H9 (cell line): ENCODE results near the gene NBL1. TPM values are rescaled to one million over a fixed set of nuclear protein-coding genes. Genes with fewer than 3 reads are reported as not detected.

Experiments used
- DNase-seq: peaks from one replicate; pipeline ENCODE4 v3.0.0-alpha.2; 2017
- H2AFZ ChIP-seq: one replicate; pipeline ENCODE4 v1.6.1; 2013; ENCODE audit warnings: mild to moderate bottlenecking, low read length, control low read depth, moderate library complexity
- H2AK5ac ChIP-seq: 2 replicates; pipeline ENCODE4 v1.6.1; 2013; ENCODE audit warnings: low read length, control low read depth, mixed read lengths; ENCODE audit not compliant: insufficient read length
- H2BK120ac ChIP-seq: one replicate; pipeline ENCODE4 v1.6.1; 2013; ENCODE audit warnings: low read depth, mild to moderate bottlenecking, low read length, control low read depth, inconsistent platforms; ENCODE audit not compliant: poor library complexity, severe bottlenecking
- H2BK12ac ChIP-seq: 2 replicates; pipeline ENCODE4 v1.6.1; 2013; ENCODE audit warnings: low read length, control low read depth, mixed read lengths, low read depth; ENCODE audit not compliant: insufficient read length
- H2BK15ac ChIP-seq: 2 replicates; pipeline ENCODE4 v1.6.1; 2013; ENCODE audit warnings: low read depth, low read length, control low read depth
- H2BK20ac ChIP-seq: one replicate; pipeline ENCODE4 v1.6.1; 2013; ENCODE audit warnings: low read depth, mild to moderate bottlenecking, low read length, control low read depth, inconsistent platforms; ENCODE audit not compliant: poor library complexity, severe bottlenecking
- H2BK5ac ChIP-seq: 2 replicates; pipeline ENCODE4 v1.6.1; 2013; ENCODE audit warnings: low read length, control low read depth, mixed read lengths; ENCODE audit not compliant: insufficient read length
- H3K14ac ChIP-seq: 2 replicates; pipeline ENCODE4 v1.6.1; 2013; ENCODE audit warnings: low read length, control low read depth; ENCODE audit not compliant: insufficient read depth
- H3K18ac ChIP-seq: 2 replicates; pipeline ENCODE4 v1.6.1; 2013; ENCODE audit warnings: low read depth, mild to moderate bottlenecking, mixed read lengths, low read length, control low read depth; ENCODE audit not compliant: insufficient read length
- H3K23ac ChIP-seq: 2 replicates; pipeline ENCODE4 v1.6.1; 2013; ENCODE audit warnings: low read length, control low read depth, mixed read lengths, low read depth; ENCODE audit not compliant: insufficient read length
- H3K23me2 ChIP-seq: 2 replicates; pipeline ENCODE4 v1.6.1; 2013; ENCODE audit warnings: low read depth, mild to moderate bottlenecking, mixed read lengths, low read length, control low read depth; ENCODE audit not compliant: insufficient read length, poor library complexity, severe bottlenecking
- H3K27ac ChIP-seq: 2 replicates; pipeline ENCODE4 v1.5.1; 2013; ENCODE audit warnings: low read length, control low read depth, mixed read lengths, low read depth; ENCODE audit not compliant: insufficient read length
- H3K27me3 ChIP-seq: 2 replicates; pipeline ENCODE4 v1.6.1; 2013; ENCODE audit warnings: low read length, control low read depth, inconsistent platforms; ENCODE audit not compliant: insufficient read depth
- H3K4ac ChIP-seq: 2 replicates; pipeline ENCODE4 v1.6.1; 2013; ENCODE audit warnings: low read depth, mild to moderate bottlenecking, control low read depth, inconsistent platforms, low read length, moderate library complexity
- H3K4me1 ChIP-seq: 2 replicates; pipeline ENCODE4 v1.6.1; 2013; ENCODE audit warnings: low read length, control low read depth, inconsistent platforms; ENCODE audit not compliant: insufficient read depth
- H3K4me2 ChIP-seq: 2 replicates; pipeline ENCODE4 v1.6.1; 2013; ENCODE audit warnings: low read length, control low read depth, mixed read lengths; ENCODE audit not compliant: insufficient read length, insufficient read depth
- H3K56ac ChIP-seq: 2 replicates; pipeline ENCODE4 v1.6.1; 2013; ENCODE audit warnings: low read depth, mild to moderate bottlenecking, mixed read lengths, low read length, control low read depth; ENCODE audit not compliant: insufficient read length
- H3K79me1 ChIP-seq: 2 replicates; pipeline ENCODE4 v1.6.1; 2013; ENCODE audit warnings: low read depth, mild to moderate bottlenecking, moderate library complexity, low read length, control low read depth, inconsistent platforms; ENCODE audit not compliant: insufficient read depth, poor library complexity, severe bottlenecking
- H3K79me2 ChIP-seq: 2 replicates; pipeline ENCODE4 v1.6.1; 2013; ENCODE audit warnings: low read length, control low read depth, inconsistent platforms; ENCODE audit not compliant: insufficient read depth
- H3K9ac ChIP-seq: 2 replicates; pipeline ENCODE4 v1.6.1; 2013; ENCODE audit warnings: low read length, control low read depth, mixed read lengths; ENCODE audit not compliant: insufficient read length; ENCODE audit errors: extremely low read depth
- H3K9me3 ChIP-seq: one replicate; pipeline ENCODE4 v1.6.1; 2013; ENCODE audit warnings: low read depth, low read length, inconsistent platforms; ENCODE audit not compliant: control insufficient read depth
- H3T11ph ChIP-seq: one replicate; pipeline ENCODE4 v1.6.1; 2013; ENCODE audit warnings: mild to moderate bottlenecking, low read length, control low read depth, inconsistent platforms
- H4K20me1 ChIP-seq: one replicate; pipeline ENCODE4 v1.6.1; 2013; ENCODE audit not compliant: control insufficient read depth, insufficient read length, insufficient read depth
- H4K5ac ChIP-seq: 2 replicates; pipeline ENCODE4 v1.6.1; 2013; ENCODE audit warnings: low read depth, mild to moderate bottlenecking, mixed read lengths, low read length, control low read depth; ENCODE audit not compliant: insufficient read length
- H4K8ac ChIP-seq: replicated peaks from 2 replicates; pipeline ENCODE4 v1.6.1; 2013; ENCODE audit warnings: low read length, control low read depth, mixed read lengths, low read depth; ENCODE audit not compliant: insufficient read length
- H4K91ac ChIP-seq: 2 replicates; pipeline ENCODE4 v1.6.1; 2013; ENCODE audit warnings: low read depth, mild to moderate bottlenecking, moderate library complexity, mixed read lengths, low read length, control low read depth; ENCODE audit not compliant: insufficient read length
- H3K27ac Mint-ChIP-seq, 3 experiments: 2 replicates in 2 of 3; 3 replicates in 1 of 3; pipeline ENCODE4 v1.8.0; 2020 to 2021; ENCODE audit warnings: mixed read lengths in 3 of 3, mild to moderate bottlenecking in 1 of 3, moderate library complexity in 1 of 3
- H3K27me3 Mint-ChIP-seq: 2 replicates; pipeline ENCODE4 v1.8.0; 2021; ENCODE audit warnings: low read depth, mild to moderate bottlenecking, moderate library complexity, mixed read lengths
- H3K36me3 Mint-ChIP-seq, 3 experiments: 2 replicates in 2 of 3; 3 replicates in 1 of 3; pipeline ENCODE4 v1.8.0; 2020 to 2021; ENCODE audit warnings: low read depth in 3 of 3, mixed read lengths in 3 of 3; ENCODE audit not compliant: insufficient read depth in 1 of 3
- H3K4me1 Mint-ChIP-seq, 2 experiments: 2 replicates each; pipeline ENCODE4 v1.8.0; 2020; ENCODE audit warnings: mixed read lengths in 2 of 2
- H3K4me3 Mint-ChIP-seq, 2 experiments: 2 replicates in 1 of 2; 3 replicates in 1 of 2; pipeline ENCODE4 v1.8.0; 2020 to 2021; ENCODE audit warnings: mild to moderate bottlenecking in 2 of 2, mixed read lengths in 2 of 2, moderate library complexity in 1 of 2
- H3K9me3 Mint-ChIP-seq, 2 experiments: 2 replicates in 1 of 2; 3 replicates in 1 of 2; pipeline ENCODE4 v1.8.0; 2020; ENCODE audit warnings: mild to moderate bottlenecking in 2 of 2, mixed read lengths in 2 of 2, moderate library complexity in 1 of 2
- WGBS: extraction: QIAGEN DNeasy Blood & Tissue Kit; methylation state at CpG from one replicate; pipeline ENCODE4 v1.1.7; 2013; ENCODE audit warnings: missing lambda C conversion rate, low lambda C conversion rate, mixed read lengths; ENCODE audit not compliant: insufficient read length; ENCODE audit errors: extremely low coverage; 5-methylcytosine and 5-hydroxymethylcytosine counted together
- total RNA-seq: library from RNA; stranded (reverse); gene quantifications from 2 replicates; pipeline ENCODE4 v1.2.1, GENCODE V29; 2021
- TF ChIP-seq, protein P1 (sequence below): fragments of 200-600 bp; sonication (generic); conservative IDR thresholded peaks from 3 replicates; pipeline ENCODE4 v1.8.0; 2021; ENCODE audit warnings: antibody characterized with exemption, mild to moderate bottlenecking

Gene NBL1
- total RNA-seq, 1 experiment from 2014 or later = 6.4 TPM

DNA sequence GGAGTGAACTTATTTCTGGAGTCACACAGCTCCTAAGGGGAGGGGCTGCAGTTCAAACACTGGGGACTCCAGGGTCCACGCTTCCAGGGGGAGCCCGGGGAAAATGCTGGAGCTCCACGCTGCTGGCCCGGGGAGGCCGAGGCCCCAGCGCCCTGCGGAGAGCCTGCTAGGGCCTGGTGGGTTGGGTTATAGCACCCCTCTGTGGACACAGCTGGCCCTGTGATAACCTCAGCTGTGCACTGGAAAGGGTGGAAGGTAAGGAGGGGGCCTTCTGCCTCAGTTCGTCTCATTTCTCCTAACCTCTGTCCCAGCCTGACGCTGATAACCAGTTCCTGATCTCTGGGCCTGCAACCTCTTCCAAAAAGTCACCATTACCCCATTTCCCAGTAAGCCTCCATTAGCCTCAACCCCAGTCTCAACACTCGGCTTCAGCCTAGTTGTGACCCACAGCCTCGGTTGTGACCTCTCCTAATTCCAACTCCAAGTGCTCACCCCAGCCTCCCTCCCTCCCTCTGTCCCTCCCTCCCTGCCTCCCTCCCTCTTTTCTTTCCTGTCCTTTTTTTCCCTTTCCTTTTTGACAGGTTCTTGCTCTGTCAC is 7.1 kb downstream of the NBL1 start:
- Histone ChIP-seq H3K79me1 (no peaks in the 10 kb centered on the region), H4K91ac (no peak overlapping the region), H3K9me3 (no peaks in the 10 kb centered on the region), H3K18ac (no peak overlapping the region), H3K56ac (no peak overlapping the region), H3K79me2 (no peaks in the 10 kb centered on the region), H3K4me1 (no peaks in the 10 kb centered on the region), H3K4me2 (no peak overlapping the region), H2BK20ac (no peak overlapping the region), H2BK12ac (no peak overlapping the region), H4K8ac (no peak overlapping the region), H2AK5ac (no peak overlapping the region), H2AFZ (no peak overlapping the region), H3K14ac (no peak overlapping the region), H3K23ac (no peak overlapping the region), H3K27ac (no peak overlapping the region), H3K4ac (no peak overlapping the region), H3K23me2 (no peaks in the 10 kb centered on the region), H2BK5ac (no peak overlapping the region), H3K9ac (no peak overlapping the region), H4K20me1 (no peaks in the 10 kb centered on the region), H3K27me3 (no peaks in the 10 kb centered on the region), H3T11ph (no peak overlapping the region), H4K5ac (no peak overlapping the region), H2BK15ac (no peak overlapping the region), H2BK120ac (no peak overlapping the region)
- Mint-ChIP-seq H3K27ac (no peak overlapping the region), H3K9me3 (no peaks in the 10 kb centered on the region; a peak in 1 of 5 replicates), H3K36me3 (no peaks in the 10 kb centered on the region), H3K4me1 (peaks cover 10 to 15% of the 10 kb centered on the region in 2 experiments), H3K4me3 (no peak overlapping the region), H3K27me3 (peaks cover 9% of the 10 kb centered on the region)
- WGBS = no CpG with 5 or more reads among the region's 11 CpGs
- peak; percentile 71 for DNase-seq
- TF ChIP-seq, protein P1, sequence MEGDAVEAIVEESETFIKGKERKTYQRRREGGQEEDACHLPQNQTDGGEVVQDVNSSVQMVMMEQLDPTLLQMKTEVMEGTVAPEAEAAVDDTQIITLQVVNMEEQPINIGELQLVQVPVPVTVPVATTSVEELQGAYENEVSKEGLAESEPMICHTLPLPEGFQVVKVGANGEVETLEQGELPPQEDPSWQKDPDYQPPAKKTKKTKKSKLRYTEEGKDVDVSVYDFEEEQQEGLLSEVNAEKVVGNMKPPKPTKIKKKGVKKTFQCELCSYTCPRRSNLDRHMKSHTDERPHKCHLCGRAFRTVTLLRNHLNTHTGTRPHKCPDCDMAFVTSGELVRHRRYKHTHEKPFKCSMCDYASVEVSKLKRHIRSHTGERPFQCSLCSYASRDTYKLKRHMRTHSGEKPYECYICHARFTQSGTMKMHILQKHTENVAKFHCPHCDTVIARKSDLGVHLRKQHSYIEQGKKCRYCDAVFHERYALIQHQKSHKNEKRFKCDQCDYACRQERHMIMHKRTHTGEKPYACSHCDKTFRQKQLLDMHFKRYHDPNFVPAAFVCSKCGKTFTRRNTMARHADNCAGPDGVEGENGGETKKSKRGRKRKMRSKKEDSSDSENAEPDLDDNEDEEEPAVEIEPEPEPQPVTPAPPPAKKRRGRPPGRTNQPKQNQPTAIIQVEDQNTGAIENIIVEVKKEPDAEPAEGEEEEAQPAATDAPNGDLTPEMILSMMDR = peak; percentile 73
